ELF-1 (cell line): ENCODE results near the gene TECPR2.
A peak's percentile ranks its signal among the peaks of the same experiment; 100 is the strongest.

Experiments
- DNase-seq: peaks from one replicate; pipeline ENCODE4 v3.0.0-alpha.2; 2016; ENCODE audit warnings: low read depth, low spot score

The TECPR2 gene

GRCh38 chr14:102464006-102464405 lies 101.3 kb downstream of the TECPR2 start:
- DNase-seq, result no peak

GRCh38 chr14:102464846-102465341 lies 102.2 kb downstream of the TECPR2 start:
- DNase-seq, result no peak

- no peak for DNase-seq
These were observed 106.5 kb downstream of the TECPR2 start for GRCh38 chr14:102469261-102469660.

- no peak for DNase-seq
These were observed 109.4 kb downstream of the TECPR2 start for GRCh38 chr14:102471921-102472790.

GRCh38 chr14:102472791-102473150 lies 110.0 kb downstream of the TECPR2 start:
- DNase-seq, result no peak

GRCh38 chr14:102473559-102473958 lies 110.8 kb downstream of the TECPR2 start:
- no peak for DNase-seq

GRCh38 chr14:102474934-102475333 lies 112.2 kb downstream of the TECPR2 start:
- no peak for DNase-seq

- no peak for DNase-seq
These were observed 116.4 kb downstream of the TECPR2 start for GRCh38 chr14:102479107-102479506.

GRCh38 chr14:102479777-102480176 lies 117.0 kb downstream of the TECPR2 start:
- no peak for DNase-seq

- no peak for DNase-seq
These were observed 118.6 kb downstream of the TECPR2 start for GRCh38 chr14:102481371-102481770.

- DNase-seq, result no peak
These were observed 119.1 kb downstream of the TECPR2 start for GRCh38 chr14:102481791-102482238.

GRCh38 chr14:102484316-102484715 lies 121.6 kb downstream of the TECPR2 start:
- DNase-seq, result no peak

GRCh38 chr14:102485693-102486512 lies 123.2 kb downstream of the TECPR2 start:
- DNase-seq, result no peak

- peak; percentile 46 for DNase-seq
These were observed 123.9 kb downstream of the TECPR2 start for GRCh38 chr14:102486513-102487203.

GRCh38 chr14:102487204-102487577 lies 124.5 kb downstream of the TECPR2 start:
- no peak for DNase-seq

GRCh38 chr14:102490456-102490855 lies 127.7 kb downstream of the TECPR2 start:
- DNase-seq, result peak; percentile 37

GRCh38 chr14:102491366-102491765 lies 128.6 kb downstream of the TECPR2 start:
- no peak for DNase-seq

GRCh38 chr14:102491786-102492530 lies 129.2 kb downstream of the TECPR2 start:
- no peak for DNase-seq

GRCh38 chr14:102492531-102492910 lies 129.8 kb downstream of the TECPR2 start:
- no peak for DNase-seq

- no peak for DNase-seq
These were observed 130.4 kb downstream of the TECPR2 start for GRCh38 chr14:102493096-102493495.

- no peak for DNase-seq
These were observed 130.8 kb downstream of the TECPR2 start for GRCh38 chr14:102493585-102493984.
